Measurements from ENCODE around the gene RAB6B. TPM values are rescaled to one million over a fixed set of nuclear protein-coding genes. Genes with fewer than 3 reads are reported as not detected.

RAB6B gene
- total and polyA plus RNA-seq, 2 of the 4 experiments (the other 2 are of a cell fraction): 0.18 to 1.2 TPM

DNA sequence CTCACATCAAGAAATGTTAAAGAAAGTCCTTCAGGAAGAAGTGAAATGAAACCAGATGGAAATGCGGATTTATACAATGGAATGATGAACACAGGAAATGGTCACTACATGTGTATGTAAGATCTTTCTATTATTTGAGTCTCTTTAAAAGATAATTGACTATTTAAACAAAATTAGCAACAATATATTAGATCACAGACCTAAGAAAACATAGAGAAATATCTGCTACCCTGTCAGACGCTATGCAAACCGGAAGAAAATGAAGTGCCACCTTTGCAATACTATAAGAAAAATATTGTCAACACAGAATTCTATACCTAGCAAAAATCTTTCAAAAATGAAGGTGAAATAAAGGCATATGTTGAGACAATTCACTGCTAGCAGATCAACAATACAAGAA, 17.2 kb downstream of the RAB6B start:
- Histone ChIP-seq H2AK9ac (replicated peaks; ENCODE audit: low read depth, low read length, poor library complexity) (no peak overlapping the region), H2AK5ac (ENCODE audit: low read depth, low read length) (no peak overlapping the region), H4K5ac (ENCODE audit: low read depth, low read length) (no peak overlapping the region), H4K20me1 (ENCODE audit: insufficient read depth, low read length) (no peaks in the 10 kb centered on the region), H3K36me3 (ENCODE audit: control insufficient read depth, insufficient read depth, low read length) (no peaks in the 10 kb centered on the region), H3K4me3 (ENCODE audit: insufficient read depth, low read depth, low read length) (no peak overlapping the region), H4K8ac (ENCODE audit: low read depth in 2 of 2, low read length in 2 of 2) (no peak overlapping the region), H4K91ac (ENCODE audit: insufficient read depth, low read depth, low read length) (no peak overlapping the region), H3K4me2 (ENCODE audit: low read depth, low read length) (no peak overlapping the region), H3K23ac (ENCODE audit: low read depth, low read length) (no peak overlapping the region), H2AFZ (replicated peaks; ENCODE audit: low read length, poor library complexity) (no peak overlapping the region), H3K27ac (ENCODE audit: insufficient read depth, low read length) (no peak overlapping the region), H3K56ac (ENCODE audit: extremely low read depth, insufficient read depth, low read length) (no peak overlapping the region), H2BK120ac (ENCODE audit: low read depth, low read length) (no peak overlapping the region), H3K4me1 (ENCODE audit: control insufficient read depth, insufficient read depth, low read length) (no peaks in the 10 kb centered on the region), H3K4ac (ENCODE audit: low read depth, low read length) (no peak overlapping the region), H2BK5ac (ENCODE audit: low read depth, low read length, poor library complexity, severe bottlenecking) (no peak overlapping the region), H3K79me1 (ENCODE audit: low read depth in 1 of 2, low read length in 2 of 2) (no peaks in the 10 kb centered on the region), H3K27me3 (ENCODE audit: control insufficient read depth, insufficient read depth, low read length) (peaks cover 25% of the 10 kb centered on the region), H3K9me3 (ENCODE audit: control insufficient read depth, insufficient read depth, low read length) (no peaks in the 10 kb centered on the region), H2BK15ac (ENCODE audit: low read depth, low read length) (no peak overlapping the region), H2BK20ac (ENCODE audit: low read depth, low read length) (no peak overlapping the region), H3K9ac (ENCODE audit: low read depth, low read length) (no peak overlapping the region), H3K14ac (replicated peaks; ENCODE audit: low read depth, low read length) (no peak overlapping the region), H3K9me1 (ENCODE audit: insufficient read depth, low read length) (no peaks in the 10 kb centered on the region), H3K18ac (ENCODE audit: low read depth, low read length) (no peak overlapping the region)
- ATAC-seq (ENCODE audit: low read depth) (no peak), DNase-seq (no peak)
- TF ChIP-seq MAFK (IDR thresholded peaks at IDR 0.05; ENCODE audit: low read depth, low read length) (no peak), USF2 (IDR thresholded peaks at IDR 0.05; ENCODE audit: low read depth, low read length) (no peak), CEBPB (IDR thresholded peaks at IDR 0.05; ENCODE audit: low read depth, low read length) (no peak), MAZ (IDR thresholded peaks at IDR 0.05; ENCODE audit: borderline replicate concordance, low read depth, low read length) (no peak), RAD21 (IDR thresholded peaks at IDR 0.05; ENCODE audit: low read length) (no peak), CHD1 (IDR thresholded peaks at IDR 0.05; ENCODE audit: low read depth, low read length) (no peak), ELK1 (IDR thresholded peaks at IDR 0.05; ENCODE audit: borderline replicate concordance, low read depth, low read length) (no peak), SMC3 (IDR thresholded peaks at IDR 0.05; ENCODE audit: low read depth, low read length) (no peak), CTCF (conservative IDR thresholded peaks at IDR 0.05; ENCODE audit: low read depth, low read length) (no peak)
- in situ Hi-C loops (cut with MboI; ENCODE audit: low sequenced_read_pairs) (no loop called here), intact Hi-C loops (cut with micrococcal nuclease) (no loop called here), dilution Hi-C loops (cut with HindIII; ENCODE audit: low sequenced_read_pairs, unreplicated experiment) (no loop called here)
- ChIA-PET CTCF (no interaction called here), POLR2A (ENCODE audit: unreplicated experiment) (no interaction called here)
- no TSS peak for BruUV-seq (replicated peaks)
- no CpG with 5 or more reads among the region's 3 CpGs for WGBS, 2 experiments (ENCODE audit: extremely low coverage in 2 of 2, insufficient read length in 1 of 2)
